ENCODE data around the gene VOPP1.

GRCh38 chr7:55517191-55517633 lies 55.1 kb downstream of the VOPP1 start:
- TF ChIP-seq REST (IDR thresholded peaks at IDR 0.05; ENCODE audit: low read depth) (no peak), YY1 (IDR thresholded peaks at IDR 0.05; ENCODE audit: low read depth) (no peak), RAD21 (IDR thresholded peaks at IDR 0.05; ENCODE audit: low read depth) (no peak), USF1 (IDR thresholded peaks at IDR 0.05) (no peak), CREB1 (IDR thresholded peaks at IDR 0.05; ENCODE audit: low read depth) (no peak), EP300 (IDR thresholded peaks at IDR 0.05; ENCODE audit: borderline replicate concordance) (no peak), TCF12 (IDR thresholded peaks at IDR 0.05; ENCODE audit: low read depth) (no peak), FOXM1 (IDR thresholded peaks at IDR 0.05; ENCODE audit: borderline replicate concordance, low read depth) (no peak)
